Neural cell (in vitro differentiated cells): ENCODE measurements around the gene ATAD3C. TPM values are rescaled to one million over a fixed set of nuclear protein-coding genes. Genes with fewer than 3 reads are reported as not detected.

Experiments used
- H2AFZ ChIP-seq: fragments of 200-600, 300-800 bp; sonication (generic), shearing (Covaris generic); 2 replicates; pipeline ENCODE4 v1.6.0; 2014; ENCODE audit warnings: low read depth, mild to moderate bottlenecking, antibody characterized with exemption, low read length, moderate library complexity
- H3F3A ChIP-seq: fragments of 200-600 bp; shearing (Covaris generic); 2 replicates; pipeline ENCODE4 v1.6.1; 2016; ENCODE audit warnings: mild to moderate bottlenecking, moderate library complexity, mixed read lengths, antibody characterized with exemption, low read length; ENCODE audit not compliant: insufficient read depth, poor library complexity, severe bottlenecking
- H3K27ac ChIP-seq: fragments of 200-600, 300-800 bp; sonication (generic), shearing (Covaris generic); 2 replicates; pipeline ENCODE4 v1.5.1; 2014; ENCODE audit warnings: mild to moderate bottlenecking, low read length, moderate library complexity
- H3K27me3 ChIP-seq: fragments of 300-800, 200-600 bp; sonication (generic), shearing (Covaris generic); 2 replicates; pipeline ENCODE4 v1.6.0; 2014; ENCODE audit warnings: mild to moderate bottlenecking, low read depth, low read length, moderate library complexity; ENCODE audit not compliant: insufficient read depth
- H3K36me3 ChIP-seq: fragments of 300-800, 200-600 bp; sonication (generic), shearing (Covaris generic); 2 replicates; pipeline ENCODE4 v1.5.1; 2014; ENCODE audit warnings: mild to moderate bottlenecking, antibody characterized with exemption, low read length, moderate library complexity; ENCODE audit not compliant: insufficient read depth
- H3K4me2 ChIP-seq: fragments of 300-800, 200-600 bp; sonication (generic), shearing (Covaris generic); 2 replicates; pipeline ENCODE4 v1.6.0; 2014; ENCODE audit warnings: mild to moderate bottlenecking, low read length
- H3K4me3 ChIP-seq: fragments of 300-800, 200-600 bp; sonication (generic), shearing (Covaris generic); 2 replicates; pipeline ENCODE4 v1.5.1; 2014; ENCODE audit warnings: mild to moderate bottlenecking, low read length, moderate library complexity
- H3K79me2 ChIP-seq: fragments of 200-600 bp; shearing (Covaris generic); replicated peaks from 2 replicates; pipeline ENCODE4 v1.6.0; 2014; ENCODE audit warnings: mild to moderate bottlenecking, low read length, moderate library complexity; ENCODE audit not compliant: insufficient read depth
- H3K9ac ChIP-seq: fragments of 300-800, 200-600 bp; sonication (generic), shearing (Covaris generic); 2 replicates; pipeline ENCODE4 v1.6.1; 2016; ENCODE audit warnings: mild to moderate bottlenecking, low read length, mixed read lengths
- H3K9me2 ChIP-seq: fragments of 200-600 bp; shearing (Covaris generic); 2 replicates; pipeline ENCODE4 v1.6.1; 2016; ENCODE audit warnings: mild to moderate bottlenecking, low read length, mixed read lengths; ENCODE audit not compliant: insufficient read depth
- H3K9me3 ChIP-seq: fragments of 200-600, 300-800 bp; sonication (generic), shearing (Covaris generic); 2 replicates; pipeline ENCODE4 v1.6.1; 2016; ENCODE audit warnings: mild to moderate bottlenecking, mixed run types, low read length, moderate library complexity, mixed read lengths
- H4K20me1 ChIP-seq: fragments of 200-600 bp; shearing (Covaris generic); 2 replicates; pipeline ENCODE4 v1.6.1; 2016; ENCODE audit warnings: mild to moderate bottlenecking, mixed run types; ENCODE audit not compliant: insufficient read depth
- CTCF ChIP-seq: fragments of 450-650 bp; IDR thresholded peaks from 2 replicates; pipeline ENCODE4 v1.5.1; 2014; ENCODE audit warnings: antibody characterized with exemption, mild to moderate bottlenecking, moderate library complexity; ENCODE audit not compliant: poor library complexity, severe bottlenecking
- EP300 ChIP-seq: fragments of 450-650 bp; conservative IDR thresholded peaks from 2 replicates; pipeline ENCODE4 v1.6.1; 2014; ENCODE audit warnings: antibody characterized with exemption, mild to moderate bottlenecking, moderate library complexity; ENCODE audit not compliant: poor library complexity, severe bottlenecking
- EZH2 ChIP-seq: fragments of 200-600, 300-800 bp; shearing (Covaris generic), sonication (generic); IDR thresholded peaks from 2 replicates; pipeline ENCODE4 v1.6.1; 2014; ENCODE audit warnings: antibody characterized with exemption, low read length, borderline replicate concordance, mild to moderate bottlenecking; ENCODE audit not compliant: insufficient read depth, poor library complexity, severe bottlenecking
- MXI1 ChIP-seq: fragments of 450-650 bp; conservative IDR thresholded peaks from 2 replicates; pipeline ENCODE4 v1.6.1; 2014; ENCODE audit warnings: antibody characterized with exemption, mild to moderate bottlenecking; ENCODE audit not compliant: poor library complexity, severe bottlenecking
- POLR2AphosphoS5 ChIP-seq: IDR thresholded peaks from 2 replicates; pipeline ENCODE4 v1.6.1; 2012
- RAD21 ChIP-seq: fragments of 450-650 bp; conservative IDR thresholded peaks from 2 replicates; pipeline ENCODE4 v1.6.1; 2014; ENCODE audit warnings: antibody characterized with exemption, mild to moderate bottlenecking, moderate library complexity
- REST ChIP-seq: IDR thresholded peaks from 2 replicates; pipeline ENCODE4 v1.6.1; 2012; ENCODE audit warnings: borderline replicate concordance
- SMC3 ChIP-seq: fragments of 450-650 bp; conservative IDR thresholded peaks from 2 replicates; pipeline ENCODE4 v1.6.1; 2014; ENCODE audit warnings: antibody characterized with exemption, mild to moderate bottlenecking, moderate library complexity; ENCODE audit not compliant: poor library complexity
- TAF1 ChIP-seq: IDR thresholded peaks from 2 replicates; pipeline ENCODE4 v1.6.1; 2012; ENCODE audit warnings: low read depth
- polyA plus RNA-seq: library from polyadenylated mRNA; depleted of rRNA; stranded (reverse); fragments of >200 nt; gene quantifications from 2 replicates; pipeline ENCODE4 v1.2.3, GENCODE V29; 2014

The ATAD3C gene
- polyA plus RNA-seq, 1 donor from 2014 or later = not detected

- no peak overlapping the region for H3K27ac ChIP-seq
These were observed 17.6 kb upstream of the ATAD3C start for GRCh38 chr1:1431845-1432273.

GRCh38 chr1:1432274-1432950 is 17.1 kb upstream of the ATAD3C start:
- H4K20me1 ChIP-seq = no peaks in the 10 kb centered on the region
- H3K4me2 ChIP-seq = no peak overlapping the region
- H3K9me3 ChIP-seq = no peaks in the 10 kb centered on the region
- no peak overlapping the region for H3K27ac ChIP-seq
- H3F3A ChIP-seq = no peaks in the 10 kb centered on the region
- H3K9me2 ChIP-seq = no peaks in the 10 kb centered on the region
- peaks cover 12% of the 10 kb centered on the region for H3K27me3 ChIP-seq
- H3K4me3 ChIP-seq = no peak overlapping the region
- no peaks in the 10 kb centered on the region for H3K36me3 ChIP-seq
- no peaks in the 10 kb centered on the region for H3K79me2 ChIP-seq
- H3K9ac ChIP-seq = no peak overlapping the region
- H2AFZ ChIP-seq = no peak overlapping the region
- no peak for TF ChIP-seq EZH2
- TF ChIP-seq MXI1 = no peak
- TF ChIP-seq SMC3 = no peak
- no peak for TF ChIP-seq REST

More at GRCh38 chr1:1431845-1432273, 17.6 kb upstream of the ATAD3C start:
- Histone ChIP-seq H3K79me2 (no peaks in the 10 kb centered on the region), H3K36me3 (no peaks in the 10 kb centered on the region), H3K9me2 (no peaks in the 10 kb centered on the region), H3K4me2 (no peak overlapping the region), H3K9ac (no peak overlapping the region), H4K20me1 (no peaks in the 10 kb centered on the region), H3F3A (no peaks in the 10 kb centered on the region), H2AFZ (no peak overlapping the region), H3K9me3 (no peaks in the 10 kb centered on the region), H3K4me3 (no peak overlapping the region), H3K27me3 (peaks cover 12% of the 10 kb centered on the region)
- TF ChIP-seq EZH2 (no peak), CTCF (no peak), POLR2AphosphoS5 (no peak), RAD21 (no peak), MXI1 (no peak), EP300 (no peak), REST (no peak), TAF1 (no peak), SMC3 (no peak)
